ENCODE data around the gene ACACA.

Gene ACACA

DNA sequence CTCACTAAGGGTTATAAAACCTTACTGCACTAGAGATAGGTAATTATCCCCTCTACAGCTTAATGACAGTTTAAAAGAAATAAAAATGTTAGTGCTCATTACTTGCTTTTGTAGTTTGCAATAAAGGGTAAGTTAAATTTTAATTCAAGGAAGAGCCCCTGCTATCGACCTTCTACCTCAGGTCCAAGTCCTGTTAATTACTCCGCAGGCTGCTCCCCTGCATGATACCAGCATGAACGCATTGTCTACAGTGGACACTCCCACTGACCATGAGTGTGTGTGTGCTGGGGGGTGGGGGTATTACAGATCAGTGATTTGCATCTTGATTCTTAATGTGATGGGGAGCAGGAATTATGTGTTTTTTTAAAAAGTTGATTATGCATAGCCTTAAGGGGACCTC, 354.8 kb downstream of the ACACA start:
- TF ChIP-seq, protein P1, sequence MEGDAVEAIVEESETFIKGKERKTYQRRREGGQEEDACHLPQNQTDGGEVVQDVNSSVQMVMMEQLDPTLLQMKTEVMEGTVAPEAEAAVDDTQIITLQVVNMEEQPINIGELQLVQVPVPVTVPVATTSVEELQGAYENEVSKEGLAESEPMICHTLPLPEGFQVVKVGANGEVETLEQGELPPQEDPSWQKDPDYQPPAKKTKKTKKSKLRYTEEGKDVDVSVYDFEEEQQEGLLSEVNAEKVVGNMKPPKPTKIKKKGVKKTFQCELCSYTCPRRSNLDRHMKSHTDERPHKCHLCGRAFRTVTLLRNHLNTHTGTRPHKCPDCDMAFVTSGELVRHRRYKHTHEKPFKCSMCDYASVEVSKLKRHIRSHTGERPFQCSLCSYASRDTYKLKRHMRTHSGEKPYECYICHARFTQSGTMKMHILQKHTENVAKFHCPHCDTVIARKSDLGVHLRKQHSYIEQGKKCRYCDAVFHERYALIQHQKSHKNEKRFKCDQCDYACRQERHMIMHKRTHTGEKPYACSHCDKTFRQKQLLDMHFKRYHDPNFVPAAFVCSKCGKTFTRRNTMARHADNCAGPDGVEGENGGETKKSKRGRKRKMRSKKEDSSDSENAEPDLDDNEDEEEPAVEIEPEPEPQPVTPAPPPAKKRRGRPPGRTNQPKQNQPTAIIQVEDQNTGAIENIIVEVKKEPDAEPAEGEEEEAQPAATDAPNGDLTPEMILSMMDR (IDR thresholded peaks at IDR 0.05; ENCODE audit: low read depth, low read length): no peak
- no peak overlapping the region for H3K4me3 ChIP-seq (replicated peaks in 1 of 2; ENCODE audit: low read depth in 2 of 2, low read length in 2 of 2)
- no peak for DNase-seq (ENCODE audit: low read depth in 2 of 2)

GRCh38 chr17:37051381-37051780, 355.3 kb downstream of the ACACA start:
- H3K4me3 ChIP-seq (replicated peaks in 1 of 2; ENCODE audit: low read depth in 2 of 2, low read length in 2 of 2): no peak overlapping the region
- no peak for DNase-seq (ENCODE audit: low read depth in 2 of 2)
- TF ChIP-seq, protein P1 (IDR thresholded peaks at IDR 0.05; ENCODE audit: low read depth, low read length): no peak

- peak in 1 of 2 donors; percentile 25 for DNase-seq (ENCODE audit: low read depth in 2 of 2)
- TF ChIP-seq, protein P1 (IDR thresholded peaks at IDR 0.05; ENCODE audit: low read depth, low read length): no peak
- no peak overlapping the region for H3K4me3 ChIP-seq (replicated peaks in 1 of 2; ENCODE audit: low read depth in 2 of 2, low read length in 2 of 2)
Measured at GRCh38 chr17:37050920-37051319, 355.7 kb downstream of the ACACA start.

- TF ChIP-seq, protein P1 (IDR thresholded peaks at IDR 0.05; ENCODE audit: low read depth, low read length): no peak
- no peak for DNase-seq (ENCODE audit: low read depth in 2 of 2)
- no peak overlapping the region for H3K4me3 ChIP-seq (replicated peaks in 1 of 2; ENCODE audit: low read depth in 2 of 2, low read length in 2 of 2)
Measured at GRCh38 chr17:37048811-37049210, 357.8 kb downstream of the ACACA start.

- H3K4me3 ChIP-seq (replicated peaks in 1 of 2; ENCODE audit: low read depth in 2 of 2, low read length in 2 of 2): no peak overlapping the region
- peak; percentile 90 for DNase-seq (ENCODE audit: low read depth in 2 of 2)
- TF ChIP-seq, protein P1 (IDR thresholded peaks at IDR 0.05; ENCODE audit: low read depth, low read length): peak; percentile 91
Measured at GRCh38 chr17:37047631-37048104, 359.0 kb downstream of the ACACA start.

DNA sequence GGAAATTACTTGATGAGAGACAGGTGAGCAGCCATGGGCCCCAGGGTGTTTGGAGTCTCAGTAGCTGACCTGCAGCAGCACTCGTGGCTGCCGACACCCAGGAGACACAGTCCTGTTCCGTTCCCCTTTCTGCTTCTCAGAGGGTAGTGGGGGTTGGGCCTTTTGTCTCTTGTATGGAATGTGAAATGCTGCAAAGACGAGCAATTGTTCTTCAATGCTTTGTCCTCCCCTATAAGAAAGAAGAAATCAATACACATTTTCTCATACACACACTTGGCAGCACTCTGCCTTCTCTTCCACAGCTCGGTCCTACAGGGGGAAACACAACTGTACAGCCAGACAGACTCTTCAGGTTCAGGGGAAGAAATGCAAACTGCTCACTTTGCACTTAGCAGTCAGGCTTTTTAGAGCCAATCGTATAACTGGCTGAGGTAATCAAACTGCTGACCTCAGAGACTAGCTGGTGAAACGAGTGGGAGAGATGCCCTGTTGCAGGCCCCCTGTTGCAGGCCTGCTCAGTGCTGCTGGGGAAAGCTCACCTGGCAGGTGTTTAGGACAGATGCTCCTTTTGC, 361.2 kb downstream of the ACACA start:
- TF ChIP-seq, protein P1 (IDR thresholded peaks at IDR 0.05; ENCODE audit: low read depth, low read length): no peak
- DNase-seq (ENCODE audit: low read depth in 2 of 2): no peak
- no peak overlapping the region for H3K4me3 ChIP-seq (replicated peaks in 1 of 2; ENCODE audit: low read depth in 2 of 2, low read length in 2 of 2)

GRCh38 chr17:37043201-37043600, 363.4 kb downstream of the ACACA start:
- DNase-seq (ENCODE audit: low read depth in 2 of 2): peak in 1 of 2 donors; percentile 5
- TF ChIP-seq, protein P1 (IDR thresholded peaks at IDR 0.05; ENCODE audit: low read depth, low read length): no peak
- H3K4me3 ChIP-seq (replicated peaks in 1 of 2; ENCODE audit: low read depth in 2 of 2, low read length in 2 of 2): no peak overlapping the region

All from cardiac fibroblast (primary cell).